ENCODE results near the gene GPR119.
"Not testable (repeated sequence)": the region's sequence is repeated elsewhere in the genome, so short reads cannot be mapped to it uniquely, and the experiment has no call there.

Gene GPR119

DNA sequence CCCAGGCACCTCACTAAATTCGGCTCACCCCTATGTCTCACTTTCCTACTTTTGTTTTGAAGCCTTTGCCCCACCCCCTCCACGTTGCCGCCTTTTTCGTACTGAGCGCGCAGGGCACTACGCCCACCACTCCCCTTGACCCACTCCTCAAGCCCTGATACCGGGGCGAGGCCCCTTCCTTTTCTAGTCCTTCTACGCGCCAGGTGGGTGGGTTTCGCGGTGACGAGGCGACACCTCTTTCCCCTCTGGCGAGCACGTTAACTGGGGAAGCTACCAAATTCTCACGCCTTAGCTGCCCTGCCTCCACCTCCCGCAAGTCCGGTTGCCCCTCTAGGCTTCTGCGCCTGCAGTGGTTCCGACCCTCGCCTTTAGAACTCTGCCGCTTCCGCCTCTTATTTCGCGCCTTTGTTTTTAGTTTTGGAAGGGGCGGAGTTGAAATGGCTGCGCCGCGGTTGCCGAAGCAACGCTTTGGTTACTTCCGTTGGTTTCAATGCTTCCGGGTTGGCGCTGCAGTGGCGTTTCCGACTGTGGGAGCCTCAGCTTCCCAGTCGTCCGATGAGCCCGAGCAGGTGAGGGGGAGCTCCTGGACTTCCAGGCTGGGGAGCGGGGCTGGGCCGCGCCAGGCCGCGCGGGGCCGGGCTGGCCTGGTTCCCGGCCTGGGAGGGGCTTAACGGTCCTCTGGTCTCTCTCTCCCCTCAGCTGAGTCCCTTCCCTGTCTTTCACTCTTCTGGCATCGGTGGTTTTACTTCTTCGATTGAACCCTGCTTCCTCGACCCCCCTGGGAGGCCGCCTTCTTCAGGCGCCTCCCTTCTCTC lies 45.9 kb downstream of the GPR119 start, which contains the start of gene SLC25A14:
TSS of gene SLC25A14 (plus strand) at position 512 of the 815 bp plus-strand sequence. CDS start 360 bp downstream, outside the sequence.
- no peak for FAIRE-seq
- DNase-seq (ENCODE audit: low spot score), result peak; percentile 46

DNA sequence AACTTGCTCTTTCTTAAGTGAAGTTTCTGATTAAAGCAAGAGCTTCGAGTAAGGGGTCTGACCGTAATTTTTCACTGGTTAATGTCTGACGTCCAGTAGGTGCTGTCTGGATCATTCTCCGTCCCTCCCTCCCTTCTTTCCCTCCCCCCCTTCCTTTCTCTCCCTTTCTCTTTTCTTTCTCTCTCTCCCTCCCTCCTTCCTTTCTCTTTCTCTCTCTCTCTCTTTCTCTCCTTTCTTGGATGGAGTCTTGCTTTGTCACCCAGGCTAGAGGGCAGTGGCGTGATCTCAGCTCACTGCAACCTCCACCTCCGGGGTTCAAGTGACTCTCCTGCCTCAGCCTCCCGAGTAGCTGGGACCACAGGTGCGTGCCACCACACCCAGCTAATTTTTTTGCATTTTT lies 46.6 kb downstream of the GPR119 start:
- FAIRE-seq; DNase-seq (ENCODE audit: low spot score): not testable (repeated sequence)

DNA sequence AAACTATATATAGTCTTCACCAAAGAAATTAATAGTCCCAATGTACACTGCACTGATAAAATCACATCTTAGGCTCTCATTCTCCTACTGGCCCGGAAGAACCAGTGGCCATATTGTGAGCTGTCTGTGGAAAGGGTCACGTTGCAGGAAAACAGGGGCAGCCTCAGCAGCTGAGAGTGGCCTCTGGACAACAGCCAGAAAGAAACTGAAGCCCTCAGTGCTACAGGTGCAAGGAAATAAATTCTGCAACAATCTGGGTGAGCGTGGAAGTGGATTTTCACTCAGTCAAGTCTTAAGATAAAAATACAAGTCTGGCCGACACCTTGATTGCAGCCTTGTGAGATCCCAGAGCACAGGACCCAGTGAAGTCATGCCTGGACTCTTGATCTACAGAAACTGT lies 48.9 kb downstream of the GPR119 start:
- FAIRE-seq, result no peak
- no peak for DNase-seq (ENCODE audit: low spot score)

Data from urothelium cell line (cell line).